Left ventricle myocardium inferior (tissue), 1 donor: Measurements from ENCODE around the gene MED14. TPM values are rescaled to one million over a fixed set of nuclear protein-coding genes. Genes with fewer than 3 reads are reported as not detected.

Experiments
- DNase-seq: peaks from one replicate; pipeline ENCODE4 v3.0.0-alpha.2; 2020
- H3K27ac ChIP-seq: fragments of 200-600 bp; replicated peaks from 2 replicates; pipeline ENCODE4 v1.8.0; 2021
- H3K27me3 ChIP-seq: fragments of 200-600 bp; 2 replicates; pipeline ENCODE4 v1.8.0; 2021; ENCODE audit warnings: low read depth
- H3K36me3 ChIP-seq: fragments of 200-600 bp; 2 replicates; pipeline ENCODE4 v1.8.0; 2021
- H3K4me1 ChIP-seq: fragments of 200-600 bp; 2 replicates; pipeline ENCODE4 v1.8.0; 2021
- H3K4me3 ChIP-seq: fragments of 200-600 bp; 2 replicates; pipeline ENCODE4 v1.8.0; 2021; ENCODE audit warnings: mild to moderate bottlenecking, moderate library complexity
- H3K9me3 ChIP-seq: fragments of 200-600 bp; replicated peaks from 2 replicates; pipeline ENCODE4 v1.8.0; 2021
- intact Hi-C: fragments of 100-400 bp; cut with micrococcal nuclease; formaldehyde crosslinking; loops from one replicate; pipeline ENCODE4 v1.11.0; 2022
- total RNA-seq: library from RNA; stranded (reverse); fragmentation: NEBNext Ultra II Directional; extraction: Animal tissue kit (Norgen Biotek cat#: 25700); gene quantifications from one replicate; pipeline ENCODE4 v1.2.1, GENCODE V29; 2021
- TF ChIP-seq, protein P1 (sequence below): fragments of 200-600 bp; IDR thresholded peaks from 2 replicates; pipeline ENCODE4 v1.8.0; 2021; ENCODE audit warnings: antibody characterized with exemption, mild to moderate bottlenecking, borderline replicate concordance
- donor health status: DM: no; HTN: yes; CAD: no; lungs with severe emphysema.

The MED14 gene
- total RNA-seq, 1 donor from 2014 or later: 30.7 TPM

DNA sequence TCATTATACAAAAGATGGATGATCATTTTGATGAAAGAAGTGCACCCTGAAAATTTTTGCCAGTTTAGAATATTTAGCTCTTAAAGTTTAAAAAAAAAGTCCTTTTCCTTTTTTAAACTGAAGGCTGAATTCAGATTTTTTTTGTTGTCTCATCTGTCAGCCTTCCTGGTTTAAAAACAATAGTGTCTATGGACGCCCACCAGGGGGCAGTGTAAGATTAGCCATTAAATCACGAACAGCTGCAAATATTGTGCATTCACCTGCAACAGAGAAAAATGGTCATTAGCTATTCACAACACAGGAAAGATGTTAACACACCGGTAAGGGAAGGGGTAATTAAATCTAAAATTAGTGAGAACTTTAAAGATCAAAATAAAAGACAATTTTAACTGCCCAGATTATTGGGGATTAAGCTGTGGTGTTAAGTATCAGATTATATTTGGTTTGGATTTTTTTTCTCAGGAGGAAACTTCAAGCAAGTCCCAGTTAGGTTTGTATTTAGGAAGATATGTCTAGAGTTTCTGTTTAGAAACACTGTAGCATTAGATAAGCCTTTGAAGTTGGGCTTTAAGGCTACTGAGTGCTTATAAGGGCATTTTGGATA, 83.6 kb downstream of the MED14 start:
- H3K27me3 ChIP-seq: no peaks in the 10 kb centered on the region
- H3K36me3 ChIP-seq: no peaks in the 10 kb centered on the region
- H3K4me1 ChIP-seq: peaks cover 15% of the 10 kb centered on the region
- H3K4me3 ChIP-seq: no peak overlapping the region
- no peak overlapping the region for H3K27ac ChIP-seq
- peak; percentile 18 for DNase-seq
- intact Hi-C loops: loop anchor here (10.0 kb wide), 2 partner anchors 107 to 143 kb away; no protein-coding TSS in a partner anchor
- TF ChIP-seq, protein P1, sequence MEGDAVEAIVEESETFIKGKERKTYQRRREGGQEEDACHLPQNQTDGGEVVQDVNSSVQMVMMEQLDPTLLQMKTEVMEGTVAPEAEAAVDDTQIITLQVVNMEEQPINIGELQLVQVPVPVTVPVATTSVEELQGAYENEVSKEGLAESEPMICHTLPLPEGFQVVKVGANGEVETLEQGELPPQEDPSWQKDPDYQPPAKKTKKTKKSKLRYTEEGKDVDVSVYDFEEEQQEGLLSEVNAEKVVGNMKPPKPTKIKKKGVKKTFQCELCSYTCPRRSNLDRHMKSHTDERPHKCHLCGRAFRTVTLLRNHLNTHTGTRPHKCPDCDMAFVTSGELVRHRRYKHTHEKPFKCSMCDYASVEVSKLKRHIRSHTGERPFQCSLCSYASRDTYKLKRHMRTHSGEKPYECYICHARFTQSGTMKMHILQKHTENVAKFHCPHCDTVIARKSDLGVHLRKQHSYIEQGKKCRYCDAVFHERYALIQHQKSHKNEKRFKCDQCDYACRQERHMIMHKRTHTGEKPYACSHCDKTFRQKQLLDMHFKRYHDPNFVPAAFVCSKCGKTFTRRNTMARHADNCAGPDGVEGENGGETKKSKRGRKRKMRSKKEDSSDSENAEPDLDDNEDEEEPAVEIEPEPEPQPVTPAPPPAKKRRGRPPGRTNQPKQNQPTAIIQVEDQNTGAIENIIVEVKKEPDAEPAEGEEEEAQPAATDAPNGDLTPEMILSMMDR: peak; percentile 71
- no peaks in the 10 kb centered on the region for H3K9me3 ChIP-seq

- intact Hi-C loops: no loop called here
- Histone ChIP-seq H3K4me1 (peaks cover 36% of the 10 kb centered on the region), H3K27ac (peak within 1 kb of the TSS; percentile 87), H3K4me3 (peak within 1 kb of the TSS; percentile 86), H3K9me3 (no peaks in the 10 kb centered on the region), H3K36me3 (no peaks in the 10 kb centered on the region), H3K27me3 (no peaks in the 10 kb centered on the region)
- TF ChIP-seq, protein P1: no peak
- DNase-seq: peak; percentile 90
Observed at GRCh38 chrX:40647307-40648197, 87.8 kb downstream of the MED14 start, which contains the start of gene CXorf38. TSS of gene CXorf38 (minus strand) at chrX:40647561. CDS start at chrX:40647520, 41 bp downstream.

GRCh38 chrX:40646489-40647306, 88.6 kb downstream of the MED14 start:
- H3K36me3 ChIP-seq: no peaks in the 10 kb centered on the region
- TF ChIP-seq, protein P1: no peak
- no peaks in the 10 kb centered on the region for H3K9me3 ChIP-seq
- intact Hi-C loops: no loop called here
- peak; percentile 30 for DNase-seq
- no peaks in the 10 kb centered on the region for H3K27me3 ChIP-seq
- peaks cover 42% of the 10 kb centered on the region for H3K4me1 ChIP-seq
- peak overlapping the region; percentile 86 for H3K4me3 ChIP-seq
- peak overlapping the region; percentile 87 for H3K27ac ChIP-seq

DNA sequence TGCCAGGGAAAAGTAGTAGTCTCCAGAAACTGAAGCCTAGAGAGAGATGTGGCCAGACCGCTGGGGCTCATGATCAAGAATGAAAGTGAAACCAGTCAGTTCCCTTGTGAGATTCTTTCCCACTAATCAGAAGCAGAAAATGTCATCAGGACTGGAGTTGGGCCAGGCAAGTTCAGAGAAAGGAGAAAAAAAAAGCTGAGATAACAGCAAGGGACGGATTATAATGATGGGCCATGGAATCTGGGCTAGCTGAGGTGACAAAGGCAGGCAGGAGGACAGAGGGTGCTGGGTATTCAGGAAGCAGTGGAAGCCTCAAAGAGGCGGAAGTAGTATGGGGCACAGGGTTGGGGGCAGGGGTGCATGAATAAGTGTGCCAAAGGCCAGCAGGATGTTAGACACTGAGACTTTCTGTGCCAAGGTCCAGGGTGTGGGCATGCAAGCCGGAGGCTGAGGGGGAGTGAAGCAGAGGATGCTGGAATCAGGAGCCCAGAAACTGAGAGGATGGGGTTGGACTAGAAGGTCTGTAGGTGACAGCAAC, 90.5 kb downstream of the MED14 start:
- Histone ChIP-seq H3K27me3 (no peaks in the 10 kb centered on the region), H3K4me3 (peak overlapping the region; percentile 58), H3K4me1 (peaks cover 46% of the 10 kb centered on the region), H3K9me3 (no peaks in the 10 kb centered on the region), H3K36me3 (peaks cover 3% of the 10 kb centered on the region), H3K27ac (peak overlapping the region; percentile 75)
- DNase-seq: peak; percentile 25
- intact Hi-C loops: no loop called here
- TF ChIP-seq, protein P1: no peak

GRCh38 chrX:40644176-40644575, 91.2 kb downstream of the MED14 start:
- H3K27me3 ChIP-seq: no peaks in the 10 kb centered on the region
- DNase-seq: no peak
- peaks cover 6% of the 10 kb centered on the region for H3K36me3 ChIP-seq
- H3K4me1 ChIP-seq: peaks cover 46% of the 10 kb centered on the region
- intact Hi-C loops: no loop called here
- TF ChIP-seq, protein P1: no peak
- H3K9me3 ChIP-seq: no peaks in the 10 kb centered on the region
- peak overlapping the region; percentile 75 for H3K27ac ChIP-seq
- H3K4me3 ChIP-seq: peak overlapping the region; percentile 58
